ENCODE measurements around the gene VPS16. TPM values are rescaled to one million over a fixed set of nuclear protein-coding genes. Genes with fewer than 3 reads are reported as not detected.
"Not testable (repeated sequence)": the region's sequence is repeated elsewhere in the genome, so short reads cannot be mapped to it uniquely, and the experiment has no call there.

VPS16 gene
- total RNA-seq, 1 donor from 2014 or later: 39.1 TPM

DNA sequence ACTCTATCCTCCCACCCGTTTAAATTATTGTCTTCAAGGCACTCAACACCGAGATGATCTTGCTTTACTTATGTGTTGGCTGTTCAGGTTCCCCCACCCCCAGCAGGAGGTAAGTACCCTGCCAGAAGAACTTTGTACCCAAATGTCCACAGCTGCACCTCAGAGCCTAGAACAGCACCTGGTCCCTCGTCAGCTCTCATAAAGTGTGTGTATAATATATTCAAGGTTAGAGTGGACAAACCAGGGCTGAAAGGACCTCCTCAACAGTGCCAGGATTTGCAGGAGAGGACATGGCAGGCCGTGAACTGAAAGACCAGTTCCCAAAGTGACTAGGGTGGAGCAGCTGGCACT lies 34.2 kb upstream of the VPS16 start:
- DNase-seq (ENCODE audit: low read depth in 2 of 2): no peak

DNA sequence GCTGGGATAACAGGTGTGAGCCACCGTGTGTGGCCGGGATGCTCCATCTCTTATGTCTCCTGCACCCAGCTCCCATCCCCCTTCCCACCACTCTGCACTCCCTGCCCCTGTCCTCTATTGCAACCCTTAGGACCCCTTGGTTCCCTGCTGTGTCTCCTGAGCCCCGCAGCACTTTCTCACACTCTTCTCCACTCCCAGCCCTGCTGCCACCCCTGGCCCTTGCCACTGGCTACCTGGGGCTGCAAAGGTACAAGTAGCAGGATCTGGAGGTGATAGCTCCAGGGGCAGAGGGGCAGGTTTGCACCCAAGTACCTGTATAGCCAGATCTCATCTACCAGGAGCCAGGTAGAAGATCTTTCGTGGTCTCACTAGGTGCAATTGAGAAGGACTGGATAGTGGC lies 33.5 kb upstream of the VPS16 start:
- DNase-seq (ENCODE audit: low read depth in 2 of 2): no peak

DNA sequence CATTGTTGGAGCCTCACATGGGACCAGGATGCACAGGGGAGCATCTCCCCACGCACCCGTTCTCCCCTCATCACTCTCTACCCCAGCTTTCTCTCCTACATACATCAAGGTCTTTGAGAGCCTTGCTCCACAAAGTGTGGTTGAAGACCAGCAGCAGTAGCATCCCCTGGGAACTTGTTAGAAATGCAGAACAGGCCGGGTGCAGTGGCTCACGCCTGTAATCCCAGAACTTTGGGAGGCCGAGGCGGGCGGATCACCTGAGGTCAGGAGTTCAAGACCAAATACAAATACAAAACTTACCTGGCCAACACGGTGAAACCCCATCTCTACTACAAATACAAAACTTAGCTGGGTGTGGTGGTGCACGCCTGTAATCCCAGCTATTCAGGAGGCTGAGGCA lies 32.6 kb upstream of the VPS16 start:
- DNase-seq (ENCODE audit: low read depth in 2 of 2): not testable (repeated sequence)

DNA sequence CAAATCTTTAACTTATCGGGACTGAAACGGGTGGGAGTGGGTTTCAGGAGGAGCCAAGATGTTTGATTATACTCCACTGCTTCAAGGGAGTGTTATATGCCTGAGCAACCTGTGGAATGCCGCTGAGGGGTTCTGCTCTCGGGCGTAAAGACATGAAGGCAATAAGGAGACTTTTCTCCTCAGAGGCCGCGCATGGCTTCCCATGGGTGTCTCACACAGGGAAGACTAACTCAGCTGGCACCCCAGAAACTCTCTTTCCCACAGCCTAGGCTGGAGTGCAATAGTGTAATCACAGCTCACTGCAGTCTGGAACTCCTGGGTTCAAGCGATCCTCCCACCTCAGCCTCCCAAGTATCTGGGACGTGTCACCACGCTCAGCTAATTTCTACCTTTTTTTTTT lies 30.9 kb upstream of the VPS16 start:
- no peak for DNase-seq (ENCODE audit: low read depth in 2 of 2)

DNA sequence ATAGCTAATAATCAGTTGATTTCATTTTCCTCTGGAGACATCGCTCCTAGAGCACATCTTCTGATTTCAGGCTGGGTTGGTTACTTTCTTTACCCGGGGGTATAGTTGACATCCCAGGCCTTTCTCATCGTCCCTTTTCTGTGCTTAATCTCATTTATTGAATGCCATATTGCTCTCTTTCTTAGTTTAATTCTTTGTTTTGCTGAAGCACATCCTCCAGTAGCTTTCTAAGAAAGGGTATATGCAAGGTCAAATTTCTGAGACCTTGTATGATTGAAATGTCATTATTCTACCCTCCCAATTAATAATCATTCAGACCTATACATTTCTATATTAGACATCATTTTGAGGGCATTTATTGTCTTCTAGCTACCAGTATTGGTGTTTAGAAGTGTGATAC lies 28.4 kb upstream of the VPS16 start:
- no peak for DNase-seq (ENCODE audit: low read depth in 2 of 2)

DNA sequence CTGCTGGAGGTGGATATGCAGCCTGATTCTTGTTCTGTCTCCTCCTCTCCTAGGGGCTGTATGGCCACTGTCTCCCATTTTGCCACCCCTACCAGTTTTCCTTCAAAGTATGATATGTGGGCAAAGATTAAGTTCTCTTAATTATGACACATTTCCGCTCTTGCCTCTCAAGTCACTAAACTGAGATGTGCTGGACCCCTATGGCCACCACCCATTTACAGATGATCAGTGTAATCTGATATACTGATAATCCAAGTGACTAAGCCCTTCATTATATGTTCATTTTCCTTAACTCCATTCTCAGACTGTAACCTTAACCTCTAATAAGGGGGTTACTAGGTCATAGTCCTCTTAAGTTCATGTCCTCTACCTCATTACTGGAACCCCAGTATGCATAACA lies 26.5 kb upstream of the VPS16 start:
- DNase-seq (ENCODE audit: low read depth in 2 of 2): no peak

DNA sequence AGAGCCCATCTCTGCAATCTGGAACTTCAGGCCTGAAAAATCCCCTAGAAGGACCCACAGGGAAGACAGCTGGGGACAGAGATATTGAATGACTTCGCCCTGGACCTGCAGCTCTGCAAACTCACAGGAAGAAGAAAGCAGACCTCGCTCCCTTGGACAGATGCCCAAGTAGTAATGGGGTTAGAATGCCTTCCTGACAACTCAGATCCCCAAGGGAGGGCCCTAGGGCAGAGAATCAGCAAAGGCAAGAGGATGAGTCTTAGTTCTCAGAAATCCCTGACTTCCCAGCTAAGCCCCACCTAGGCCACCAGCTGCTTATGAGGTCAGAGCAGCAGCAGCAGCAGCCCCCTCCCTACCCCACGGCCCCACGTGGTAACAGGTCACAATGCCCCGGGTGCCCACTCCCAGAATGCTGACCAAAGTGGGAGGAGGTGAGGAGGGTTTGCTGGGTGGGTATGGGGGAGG lies 25.9 kb upstream of the VPS16 start, which contains the start of gene C20orf141:
TSS of gene C20orf141 (plus strand) at position 401 of the 465 bp plus-strand sequence. CDS start 198 bp downstream, outside the sequence.
- DNase-seq (ENCODE audit: low read depth in 2 of 2): peak in 1 of 2 donors; percentile 89

DNA sequence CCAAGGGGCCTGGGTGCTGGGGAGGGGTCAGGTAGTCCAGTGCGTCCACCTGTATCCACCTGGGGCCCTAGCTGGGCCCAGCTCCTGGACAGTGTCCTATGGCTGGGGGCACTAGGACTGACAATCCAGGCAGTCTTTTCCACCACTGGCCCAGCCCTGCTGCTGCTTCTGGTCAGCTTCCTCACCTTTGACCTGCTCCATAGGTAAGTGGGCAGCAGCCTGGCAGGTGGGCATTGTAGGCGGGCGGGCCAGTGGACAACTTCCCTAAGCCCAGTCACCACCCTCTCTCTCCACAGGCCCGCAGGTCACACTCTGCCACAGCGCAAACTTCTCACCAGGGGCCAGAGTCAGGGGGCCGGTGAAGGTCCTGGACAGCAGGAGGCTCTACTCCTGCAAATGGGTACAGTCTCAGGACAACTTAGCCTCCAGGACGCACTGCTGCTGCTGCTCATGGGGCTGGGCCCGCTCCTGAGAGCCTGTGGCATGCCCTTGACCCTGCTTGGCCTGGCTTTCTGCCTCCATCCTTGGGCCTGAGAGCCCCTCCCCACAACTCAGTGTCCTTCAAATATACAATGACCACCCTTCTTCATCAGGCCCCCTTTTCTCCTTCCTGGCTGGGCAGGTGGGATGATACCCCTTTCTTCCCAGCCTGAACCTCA lies 25.2 kb upstream of the VPS16 start:
- no peak for DNase-seq (ENCODE audit: low read depth in 2 of 2)

DNA sequence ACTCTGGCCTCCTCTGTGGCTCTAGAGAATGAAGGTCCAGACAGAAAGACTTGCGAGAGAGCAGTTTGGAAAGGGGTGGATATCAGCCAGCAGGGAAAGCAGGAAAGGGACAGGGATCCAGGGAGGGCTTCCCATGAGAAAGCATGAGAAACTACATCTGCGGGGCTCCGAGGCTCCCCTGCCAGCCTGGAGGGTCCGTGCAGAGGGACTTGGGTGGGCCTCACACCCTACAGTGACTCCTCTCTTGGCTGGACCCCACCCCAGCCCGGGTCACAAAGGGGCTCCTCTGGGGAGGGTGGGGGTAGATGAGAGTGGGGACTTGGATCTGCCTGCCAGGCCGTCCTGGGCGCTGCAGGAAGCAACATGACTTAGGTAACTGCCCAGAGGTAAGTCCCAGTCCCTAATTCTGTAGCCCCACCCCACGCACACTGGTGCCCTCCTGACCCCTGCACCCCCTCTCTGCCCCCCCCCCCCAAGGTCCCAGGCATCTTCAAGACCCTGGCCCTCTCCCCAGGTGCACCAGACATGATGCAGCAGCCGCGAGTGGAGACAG lies 24.4 kb upstream of the VPS16 start, which contains the start of gene TMEM239:
TSS of gene TMEM239 (plus strand) at position 335 of the 553 bp plus-strand sequence. CDS start at position 526, 191 bp downstream.
- no peak for DNase-seq (ENCODE audit: low read depth in 2 of 2)

DNA sequence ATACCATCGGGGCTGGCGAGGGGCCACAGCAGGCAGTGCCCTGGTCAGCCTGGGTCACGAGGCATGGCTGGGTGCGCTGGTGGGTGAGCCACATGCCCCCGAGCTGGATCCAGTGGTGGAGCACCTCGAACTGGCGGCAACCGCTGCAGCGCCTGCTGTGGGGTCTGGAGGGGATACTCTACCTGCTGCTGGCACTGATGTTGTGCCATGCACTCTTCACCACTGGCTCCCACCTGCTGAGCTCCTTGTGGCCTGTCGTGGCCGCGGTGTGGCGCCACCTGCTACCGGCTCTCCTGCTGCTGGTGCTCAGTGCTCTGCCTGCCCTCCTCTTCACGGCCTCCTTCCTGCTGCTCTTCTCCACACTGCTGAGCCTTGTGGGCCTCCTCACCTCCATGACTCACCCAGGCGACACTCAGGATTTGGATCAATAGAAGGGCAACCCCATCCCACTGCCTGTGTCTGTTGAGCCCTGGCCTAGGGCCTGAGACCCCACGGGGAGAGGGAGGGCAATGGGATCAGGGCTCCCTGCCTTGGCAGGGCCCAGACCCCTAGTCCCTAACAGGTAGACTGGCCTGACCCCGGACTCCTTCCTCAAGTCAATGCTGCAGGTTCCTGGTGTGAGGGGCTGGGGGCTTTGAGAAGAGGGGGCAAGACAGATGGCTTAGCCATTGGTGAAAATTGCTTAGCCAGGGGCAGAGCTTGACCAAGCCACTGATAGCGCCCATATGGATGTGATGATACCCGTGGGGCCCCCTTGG lies 23.8 kb upstream of the VPS16 start:
- DNase-seq (ENCODE audit: low read depth in 2 of 2): no peak

DNA sequence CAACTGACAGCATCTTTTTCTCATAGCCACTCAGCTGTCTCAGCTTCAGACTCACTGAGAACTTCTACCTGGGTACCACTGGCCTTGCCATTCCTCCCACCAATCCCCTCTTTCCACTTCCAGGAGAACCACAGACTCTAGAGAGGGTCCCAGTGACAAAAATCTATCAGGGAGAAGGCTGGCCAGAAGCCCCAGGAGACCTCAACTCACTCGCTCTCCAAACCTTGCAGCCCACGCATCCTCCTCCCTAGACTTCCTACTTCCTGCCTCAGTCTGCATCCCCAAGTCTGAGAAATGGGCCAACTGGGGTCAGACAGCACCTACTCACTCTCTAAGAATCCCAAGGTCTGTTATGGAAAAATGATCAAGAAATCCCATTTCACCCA lies 23.2 kb upstream of the VPS16 start:
- DNase-seq (ENCODE audit: low read depth in 2 of 2): no peak

DNA sequence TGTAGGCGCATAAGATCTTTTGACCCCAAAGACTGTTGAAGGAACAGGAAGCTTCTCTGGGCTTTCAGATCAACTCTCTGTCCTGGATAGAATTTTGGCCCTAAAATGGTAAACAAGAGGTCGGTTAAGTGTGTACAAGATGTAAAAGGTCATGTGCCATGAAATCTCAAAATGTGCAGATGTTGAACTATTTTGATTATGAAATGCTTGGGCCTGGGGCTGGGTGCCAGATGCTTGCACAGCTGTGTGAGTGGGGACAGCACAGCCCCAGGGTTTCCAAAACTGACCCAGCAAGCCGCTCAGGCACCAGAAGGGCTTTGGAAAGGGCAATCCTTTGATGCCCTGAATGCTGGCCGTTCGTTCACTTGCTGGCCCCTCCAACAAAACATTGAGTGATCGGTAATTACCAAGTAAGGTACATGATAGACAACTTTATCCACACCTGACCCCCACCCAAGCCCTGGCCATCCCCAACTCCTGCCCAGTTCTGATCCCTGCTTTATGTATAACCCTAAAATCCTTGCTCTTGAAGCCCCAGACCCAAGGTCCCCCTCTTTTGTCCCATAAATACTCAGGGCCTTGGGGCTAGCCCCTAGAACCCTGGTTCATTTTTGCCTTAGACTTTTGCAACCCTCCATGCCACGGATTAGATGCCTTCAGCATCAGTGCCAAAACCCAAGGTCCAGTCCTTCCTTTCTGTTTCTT lies 22.5 kb upstream of the VPS16 start:
- DNase-seq (ENCODE audit: low read depth in 2 of 2): no peak

DNA sequence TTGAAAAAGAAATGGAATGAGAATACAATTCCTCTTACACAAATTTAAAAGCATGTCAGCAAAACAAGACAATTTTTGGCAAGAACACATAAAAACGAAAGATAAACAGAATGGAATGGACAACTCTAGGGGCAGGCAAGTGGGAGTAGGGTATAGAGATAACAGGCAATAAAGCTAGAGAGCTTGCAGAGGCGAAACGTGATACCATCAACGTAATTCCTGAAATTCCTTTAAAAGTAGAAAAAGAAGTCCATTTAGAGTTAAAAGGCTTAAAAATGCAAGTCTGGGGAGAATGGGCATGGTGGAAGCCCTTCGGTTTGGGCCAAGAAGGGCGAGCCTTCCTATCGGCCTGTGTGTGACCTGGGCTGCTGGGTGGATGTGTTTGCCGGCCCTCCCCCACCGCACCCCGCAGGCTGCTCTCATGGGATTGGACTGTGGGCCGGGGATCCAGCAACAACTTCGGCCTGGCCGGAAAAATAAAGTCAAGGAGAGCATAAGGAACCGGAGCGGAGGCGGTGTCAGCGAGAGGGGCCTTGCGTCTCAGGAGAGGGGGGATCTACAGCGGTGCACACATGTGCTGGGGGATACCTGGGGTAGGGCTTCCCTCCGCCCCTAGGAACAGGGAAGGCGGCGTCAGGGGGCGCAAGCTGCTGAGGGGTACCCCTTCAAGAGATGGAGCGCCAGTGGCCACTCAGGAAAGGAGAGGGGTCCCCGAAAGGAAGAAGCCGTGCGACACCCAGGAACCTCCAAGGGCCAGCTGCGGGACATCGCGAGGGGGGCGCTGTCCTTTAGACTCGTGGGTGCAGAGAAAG lies 20.3 kb upstream of the VPS16 start:
- DNase-seq (ENCODE audit: low read depth in 2 of 2): no peak

DNA sequence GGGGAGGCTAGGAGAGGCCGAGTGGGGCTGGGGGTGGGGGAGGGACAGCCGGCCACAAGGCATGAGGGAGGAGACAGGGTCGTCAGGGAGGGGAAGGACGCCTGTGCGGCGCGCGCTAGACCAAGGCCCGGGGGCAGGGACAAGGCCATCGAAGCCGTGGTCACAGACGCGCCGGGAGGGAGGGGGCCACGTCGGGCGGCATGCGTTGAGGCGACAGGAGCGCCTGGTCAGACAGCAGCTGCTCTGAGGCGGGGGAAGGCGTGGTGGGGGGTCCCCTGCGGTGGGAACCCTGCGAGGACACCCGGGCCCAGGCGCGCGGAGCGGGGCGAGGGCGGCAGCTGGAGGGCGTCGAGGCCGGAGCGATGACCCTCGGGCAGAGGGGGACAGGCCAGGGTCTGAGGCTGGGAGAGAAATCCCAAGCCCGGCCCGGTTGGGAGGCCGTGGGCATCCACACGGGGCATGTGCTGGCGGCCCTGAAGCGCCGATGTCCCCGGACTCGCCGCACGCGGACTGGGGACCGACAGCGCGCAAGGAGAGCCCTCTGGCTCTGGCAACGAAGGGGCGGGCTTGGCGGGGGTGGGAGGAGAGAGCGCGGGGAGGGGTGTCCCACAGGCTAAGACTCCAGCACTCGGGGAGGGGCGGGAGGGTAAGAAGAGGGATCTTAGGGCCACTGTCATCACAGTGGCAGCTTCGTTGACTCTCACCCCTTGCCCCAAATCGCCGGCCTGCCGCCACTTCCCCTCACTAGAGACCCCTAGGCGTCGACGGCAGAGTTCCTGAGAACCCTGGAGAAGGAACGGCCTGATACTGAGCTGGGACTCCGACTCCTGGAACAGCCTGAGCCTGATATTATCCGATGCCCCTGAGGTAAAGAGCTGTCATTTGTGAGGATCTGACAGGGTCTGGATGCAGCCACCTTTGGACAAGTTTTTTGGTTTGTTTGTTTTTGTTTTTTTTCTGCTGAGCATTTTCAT lies 19.4 kb upstream of the VPS16 start:
- DNase-seq (ENCODE audit: low read depth in 2 of 2): no peak

DNA sequence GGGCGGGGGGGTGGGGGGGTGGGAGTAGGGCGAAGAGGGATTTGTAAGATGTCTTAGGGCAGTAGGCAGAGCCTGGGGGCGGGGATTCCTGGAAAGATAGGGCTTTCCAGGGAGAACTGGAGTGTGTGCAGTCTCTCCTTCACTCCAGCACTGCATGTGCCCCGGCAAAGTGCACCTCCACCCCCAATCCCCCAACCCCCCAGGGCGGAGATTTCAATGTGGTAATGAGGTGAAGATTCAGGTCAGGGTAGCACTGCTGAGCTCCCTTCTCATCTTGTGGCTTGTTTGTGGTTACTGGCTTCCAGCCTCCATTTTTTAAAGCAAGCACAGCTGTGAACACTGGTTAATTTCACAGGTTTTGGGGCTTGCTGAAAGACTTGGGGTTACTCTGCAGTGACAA lies 18.5 kb upstream of the VPS16 start:
- DNase-seq (ENCODE audit: low read depth in 2 of 2): no peak

DNA sequence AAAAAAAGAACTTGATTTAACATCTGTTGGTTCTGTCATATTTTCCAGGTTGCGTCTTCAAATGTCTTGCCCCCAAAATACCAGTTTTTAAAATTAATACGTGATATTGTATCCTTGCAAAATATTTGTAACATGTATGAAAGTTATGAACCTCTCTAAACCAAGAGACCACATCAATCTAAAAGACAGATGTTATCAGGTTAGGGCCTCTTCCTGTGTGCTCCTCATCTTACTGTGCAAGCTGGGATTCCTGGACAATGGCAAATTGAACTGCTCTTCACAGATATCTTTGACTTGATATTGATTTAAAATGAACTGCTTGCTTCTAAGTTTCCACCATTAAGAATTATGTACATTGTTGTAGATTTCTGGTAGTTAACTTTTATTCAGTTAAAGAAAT lies 14.8 kb upstream of the VPS16 start:
- no peak for DNase-seq (ENCODE audit: low read depth in 2 of 2)

DNA sequence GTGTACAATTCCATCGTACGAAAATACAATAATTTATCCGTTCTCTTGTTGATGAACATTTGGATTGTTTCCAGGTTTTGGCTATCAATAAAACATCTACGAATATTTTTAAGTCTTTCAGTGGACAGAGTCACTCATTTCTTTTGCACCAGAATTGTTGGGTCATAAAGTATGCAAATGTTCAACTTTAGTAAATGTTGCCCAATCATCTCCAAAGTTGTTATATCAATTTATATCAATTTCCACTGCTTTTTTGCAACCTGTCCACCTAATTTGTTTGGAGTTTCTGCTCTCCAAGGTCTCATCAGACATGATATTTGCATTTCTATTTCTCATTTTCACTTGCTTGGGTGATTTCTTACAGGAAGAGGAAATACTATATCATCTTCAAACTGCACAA lies 13.9 kb upstream of the VPS16 start:
- no peak for DNase-seq (ENCODE audit: low read depth in 2 of 2)

DNA sequence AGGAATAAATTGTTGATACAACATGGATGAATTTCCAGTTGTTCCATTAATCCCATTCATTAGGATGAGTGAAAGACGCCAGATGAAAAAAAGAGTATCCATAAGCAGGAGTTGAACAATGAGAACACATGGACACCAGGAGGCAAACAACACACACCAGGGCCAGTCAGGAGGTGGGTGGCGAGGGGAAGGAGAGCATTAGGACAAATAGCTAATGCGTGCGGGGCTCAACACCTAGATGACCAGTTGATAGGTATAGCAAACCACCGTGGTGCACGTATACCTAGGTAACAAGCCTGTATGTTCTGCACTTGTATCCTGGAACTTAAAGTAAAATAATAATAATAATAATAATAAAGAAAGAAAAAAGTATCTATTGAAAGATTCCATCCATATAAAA lies 11.2 kb upstream of the VPS16 start:
- no peak for DNase-seq (ENCODE audit: low read depth in 2 of 2)

DNA sequence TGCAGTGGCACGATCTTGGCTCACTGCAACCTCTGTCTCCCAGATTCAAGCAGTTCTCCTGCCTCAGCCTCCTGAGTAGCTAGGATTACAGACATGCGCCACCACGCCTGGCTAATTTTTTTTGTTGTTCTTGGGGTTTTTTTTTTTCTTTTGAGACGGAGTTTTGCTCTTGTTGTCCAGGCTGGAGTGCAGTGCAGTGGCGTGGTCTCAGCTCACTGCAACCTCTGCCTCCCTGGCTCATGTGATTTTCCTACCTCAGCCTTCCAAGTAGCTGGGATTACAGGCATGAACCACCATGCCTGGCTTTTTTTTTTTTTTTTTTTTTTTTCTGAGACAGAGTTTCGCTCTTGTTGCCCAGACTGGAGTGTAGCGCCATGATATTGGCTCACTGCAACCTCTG lies 9.3 kb upstream of the VPS16 start:
- DNase-seq (ENCODE audit: low read depth in 2 of 2): not testable (repeated sequence)

DNA sequence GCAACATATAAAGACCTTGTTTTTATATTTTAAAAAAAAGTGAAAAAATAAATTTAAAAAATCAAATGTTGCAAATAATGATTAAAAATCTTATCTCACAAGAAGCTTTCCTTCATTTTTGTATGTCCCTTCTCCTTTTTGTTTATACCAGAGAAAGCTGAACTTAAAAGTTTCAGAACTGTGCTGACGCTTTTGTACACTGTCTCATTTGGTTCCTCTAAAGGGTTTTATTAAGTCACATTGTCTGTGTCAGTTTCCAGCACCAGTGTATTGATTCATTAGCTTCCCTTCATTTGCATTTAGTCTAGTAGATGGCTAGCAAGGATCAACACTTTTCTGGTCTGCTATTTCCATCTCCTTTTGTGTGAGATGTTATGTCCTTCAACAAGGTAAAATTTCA lies 6.8 kb upstream of the VPS16 start:
- no peak for DNase-seq (ENCODE audit: low read depth in 2 of 2)
